Breast epithelium (tissue), 3 donors: ENCODE data around the gene CSAD.

Source experiments
- POLR2A ChIP-seq: fragments of 450-650 bp; IDR thresholded peaks from one replicate; pipeline ENCODE4 v1.6.1; 2016; ENCODE audit warnings: antibody characterized with exemption, mild to moderate bottlenecking, moderate library complexity
- TF ChIP-seq, protein P1 (sequence below), 3 donors: fragments of 450-650 bp; IDR thresholded peaks; one replicate each; pipeline ENCODE4 v1.5.1; 2016 to 2017; ENCODE audit warnings: antibody characterized with exemption in 3 of 3, mild to moderate bottlenecking in 3 of 3, moderate library complexity in 3 of 3

DNA sequence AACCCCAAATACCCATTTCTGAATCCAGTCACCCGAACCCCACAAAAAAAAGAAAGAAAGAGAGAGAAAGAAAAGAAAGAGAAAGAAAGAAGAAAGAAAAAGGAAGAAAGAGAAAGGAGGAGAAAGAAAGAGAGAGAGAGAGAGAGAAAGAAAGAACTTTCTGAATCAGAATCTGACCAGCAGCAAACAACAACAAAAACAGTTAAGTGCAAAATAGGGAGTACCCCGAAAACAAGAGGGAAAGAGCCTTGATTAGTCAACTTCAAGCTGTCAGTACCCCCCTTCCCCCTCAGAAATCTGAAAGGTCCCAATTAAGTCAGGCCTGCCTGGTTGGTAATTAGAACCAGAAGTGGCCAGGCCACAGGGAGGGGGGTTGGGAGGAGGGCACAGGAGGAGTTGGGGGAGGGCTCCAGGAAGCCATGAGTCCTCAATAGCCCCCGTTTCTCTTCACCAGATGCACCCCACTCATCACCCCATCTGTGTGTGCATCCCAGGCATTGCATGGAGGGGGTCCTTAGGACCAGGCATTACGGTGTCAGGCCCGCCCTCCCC lies 41.5 kb upstream of the CSAD start:
- TF ChIP-seq, protein P1, sequence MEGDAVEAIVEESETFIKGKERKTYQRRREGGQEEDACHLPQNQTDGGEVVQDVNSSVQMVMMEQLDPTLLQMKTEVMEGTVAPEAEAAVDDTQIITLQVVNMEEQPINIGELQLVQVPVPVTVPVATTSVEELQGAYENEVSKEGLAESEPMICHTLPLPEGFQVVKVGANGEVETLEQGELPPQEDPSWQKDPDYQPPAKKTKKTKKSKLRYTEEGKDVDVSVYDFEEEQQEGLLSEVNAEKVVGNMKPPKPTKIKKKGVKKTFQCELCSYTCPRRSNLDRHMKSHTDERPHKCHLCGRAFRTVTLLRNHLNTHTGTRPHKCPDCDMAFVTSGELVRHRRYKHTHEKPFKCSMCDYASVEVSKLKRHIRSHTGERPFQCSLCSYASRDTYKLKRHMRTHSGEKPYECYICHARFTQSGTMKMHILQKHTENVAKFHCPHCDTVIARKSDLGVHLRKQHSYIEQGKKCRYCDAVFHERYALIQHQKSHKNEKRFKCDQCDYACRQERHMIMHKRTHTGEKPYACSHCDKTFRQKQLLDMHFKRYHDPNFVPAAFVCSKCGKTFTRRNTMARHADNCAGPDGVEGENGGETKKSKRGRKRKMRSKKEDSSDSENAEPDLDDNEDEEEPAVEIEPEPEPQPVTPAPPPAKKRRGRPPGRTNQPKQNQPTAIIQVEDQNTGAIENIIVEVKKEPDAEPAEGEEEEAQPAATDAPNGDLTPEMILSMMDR (IDR thresholded peaks at IDR 0.05): no peak
- TF ChIP-seq POLR2A: no peak
